Measurements from ENCODE around the gene CDK5R1.
A peak's percentile ranks its signal among the peaks of the same experiment; 100 is the strongest.
"Not testable (repeated sequence)": the region's sequence is repeated elsewhere in the genome, so short reads cannot be mapped to it uniquely, and the experiment has no call there.

CDK5R1 gene

GRCh38 chr17:32516940-32517701 lies 30.3 kb downstream of the CDK5R1 start:
- WGBS, 2 experiments (ENCODE audit: insufficient coverage in 2 of 2) = 73 to 83% methylated on average over 10 to 12 of the region's 12 CpGs
- Histone ChIP-seq H3K36me3 (ENCODE audit: control insufficient read depth, insufficient read depth, low read length) (no peaks in the 10 kb centered on the region), H3K4me3 (ENCODE audit: extremely low read depth, insufficient read depth, low read length, poor library complexity, severe bottlenecking) (no peak overlapping the region), H3K27ac (ENCODE audit: low read depth, low read length, severe bottlenecking) (peak overlapping the region; percentile 42), H3K4me1 (ENCODE audit: control insufficient read depth, insufficient read depth, low read length, poor library complexity, severe bottlenecking) (peaks cover 38% of the 10 kb centered on the region), H3K9me3 (ENCODE audit: control insufficient read depth, low read length) (no peaks in the 10 kb centered on the region)

GRCh38 chr17:32517982-32518381 lies 31.2 kb downstream of the CDK5R1 start:
- no peak overlapping the region for H3K4me3 ChIP-seq (ENCODE audit: extremely low read depth, insufficient read depth, low read length, poor library complexity, severe bottlenecking)
- H3K36me3 ChIP-seq (ENCODE audit: control insufficient read depth, insufficient read depth, low read length) = no peaks in the 10 kb centered on the region
- 95 to 96% methylated on average over 3 to 4 of the region's 7 CpGs for WGBS, 2 experiments (ENCODE audit: insufficient coverage in 2 of 2)
- H3K9me3 ChIP-seq (ENCODE audit: control insufficient read depth, low read length) = no peaks in the 10 kb centered on the region
- no peak overlapping the region for H3K27ac ChIP-seq (ENCODE audit: low read depth, low read length, severe bottlenecking)
- peaks cover 38% of the 10 kb centered on the region for H3K4me1 ChIP-seq (ENCODE audit: control insufficient read depth, insufficient read depth, low read length, poor library complexity, severe bottlenecking)

- peak overlapping the region; percentile 95 for H3K27ac ChIP-seq (ENCODE audit: low read depth, low read length, severe bottlenecking)
- WGBS, 2 experiments (ENCODE audit: insufficient coverage in 2 of 2) = 18 to 26% methylated on average over 15 to 21 of the region's 31 CpGs
- no peaks in the 10 kb centered on the region for H3K9me3 ChIP-seq (ENCODE audit: control insufficient read depth, low read length)
- peaks cover 41% of the 10 kb centered on the region for H3K4me1 ChIP-seq (ENCODE audit: control insufficient read depth, insufficient read depth, low read length, poor library complexity, severe bottlenecking)
- peak overlapping the region; percentile 34 for H3K4me3 ChIP-seq (ENCODE audit: extremely low read depth, insufficient read depth, low read length, poor library complexity, severe bottlenecking)
- H3K36me3 ChIP-seq (ENCODE audit: control insufficient read depth, insufficient read depth, low read length) = no peaks in the 10 kb centered on the region
These were observed 31.9 kb downstream of the CDK5R1 start for GRCh38 chr17:32518646-32519227.

GRCh38 chr17:32519228-32520103 lies 32.7 kb downstream of the CDK5R1 start:
- Histone ChIP-seq H3K4me3 (ENCODE audit: extremely low read depth, insufficient read depth, low read length, poor library complexity, severe bottlenecking) (peak overlapping the region; percentile 34), H3K9me3 (ENCODE audit: control insufficient read depth, low read length) (no peaks in the 10 kb centered on the region), H3K36me3 (ENCODE audit: control insufficient read depth, insufficient read depth, low read length) (no peaks in the 10 kb centered on the region), H3K4me1 (ENCODE audit: control insufficient read depth, insufficient read depth, low read length, poor library complexity, severe bottlenecking) (peaks cover 46% of the 10 kb centered on the region), H3K27ac (ENCODE audit: low read depth, low read length, severe bottlenecking) (peak overlapping the region; percentile 95)
- 2 to 3% methylated on average over 34 to 56 of the region's 61 CpGs for WGBS, 2 experiments (ENCODE audit: insufficient coverage in 2 of 2)

- 36 to 42% methylated on average over 16 to 17 of the region's 17 CpGs for WGBS, 2 experiments (ENCODE audit: insufficient coverage in 2 of 2)
- Histone ChIP-seq H3K36me3 (ENCODE audit: control insufficient read depth, insufficient read depth, low read length) (no peaks in the 10 kb centered on the region), H3K4me3 (ENCODE audit: extremely low read depth, insufficient read depth, low read length, poor library complexity, severe bottlenecking) (peak overlapping the region; percentile 34), H3K27ac (ENCODE audit: low read depth, low read length, severe bottlenecking) (peak overlapping the region; percentile 95), H3K4me1 (ENCODE audit: control insufficient read depth, insufficient read depth, low read length, poor library complexity, severe bottlenecking) (peaks cover 43% of the 10 kb centered on the region), H3K9me3 (ENCODE audit: control insufficient read depth, low read length) (no peaks in the 10 kb centered on the region)
These were observed 33.4 kb downstream of the CDK5R1 start for GRCh38 chr17:32520104-32520701.

GRCh38 chr17:32520737-32521404 lies 34.1 kb downstream of the CDK5R1 start:
- Histone ChIP-seq H3K27ac (ENCODE audit: low read depth, low read length, severe bottlenecking) (peak overlapping the region; percentile 95), H3K36me3 (ENCODE audit: control insufficient read depth, insufficient read depth, low read length) (no peaks in the 10 kb centered on the region), H3K9me3 (ENCODE audit: control insufficient read depth, low read length) (no peaks in the 10 kb centered on the region), H3K4me1 (ENCODE audit: control insufficient read depth, insufficient read depth, low read length, poor library complexity, severe bottlenecking) (peaks cover 44% of the 10 kb centered on the region), H3K4me3 (ENCODE audit: extremely low read depth, insufficient read depth, low read length, poor library complexity, severe bottlenecking) (no peak overlapping the region)
- WGBS, 2 experiments (ENCODE audit: insufficient coverage in 2 of 2) = 73 to 80% methylated on average over 2 to 4 of the region's 9 CpGs

- peaks cover 37% of the 10 kb centered on the region for H3K4me1 ChIP-seq (ENCODE audit: control insufficient read depth, insufficient read depth, low read length, poor library complexity, severe bottlenecking)
- no peaks in the 10 kb centered on the region for H3K9me3 ChIP-seq (ENCODE audit: control insufficient read depth, low read length)
- no peak overlapping the region for H3K27ac ChIP-seq (ENCODE audit: low read depth, low read length, severe bottlenecking)
- H3K36me3 ChIP-seq (ENCODE audit: control insufficient read depth, insufficient read depth, low read length) = no peaks in the 10 kb centered on the region
- no peak overlapping the region for H3K4me3 ChIP-seq (ENCODE audit: extremely low read depth, insufficient read depth, low read length, poor library complexity, severe bottlenecking)
- WGBS, 2 experiments (ENCODE audit: insufficient coverage in 2 of 2) = 81 to 88% methylated on average over 7 to 8 of the region's 11 CpGs
These were observed 36.4 kb downstream of the CDK5R1 start for GRCh38 chr17:32523017-32523680.

- H3K4me1 ChIP-seq (ENCODE audit: control insufficient read depth, insufficient read depth, low read length, poor library complexity, severe bottlenecking) = peaks cover 33% of the 10 kb centered on the region
- H3K4me3 ChIP-seq (ENCODE audit: extremely low read depth, insufficient read depth, low read length, poor library complexity, severe bottlenecking) = no peak overlapping the region
- H3K36me3 ChIP-seq (ENCODE audit: control insufficient read depth, insufficient read depth, low read length) = no peaks in the 10 kb centered on the region
- no peaks in the 10 kb centered on the region for H3K9me3 ChIP-seq (ENCODE audit: control insufficient read depth, low read length)
- WGBS, 2 experiments (ENCODE audit: insufficient coverage in 2 of 2) = 88 to 90% methylated on average over 8 of the region's 12 CpGs
- no peak overlapping the region for H3K27ac ChIP-seq (ENCODE audit: low read depth, low read length, severe bottlenecking)
These were observed 37.2 kb downstream of the CDK5R1 start for GRCh38 chr17:32523827-32524552.

- H3K36me3 ChIP-seq (ENCODE audit: control insufficient read depth, insufficient read depth, low read length); H3K4me3 ChIP-seq (ENCODE audit: extremely low read depth, insufficient read depth, low read length, poor library complexity, severe bottlenecking); H3K27ac ChIP-seq (ENCODE audit: low read depth, low read length, severe bottlenecking); H3K9me3 ChIP-seq (ENCODE audit: control insufficient read depth, low read length): not testable (repeated sequence)
- peaks cover 30% of the 10 kb centered on the region for H3K4me1 ChIP-seq (ENCODE audit: control insufficient read depth, insufficient read depth, low read length, poor library complexity, severe bottlenecking)
- WGBS, 2 experiments (ENCODE audit: insufficient coverage in 2 of 2) = 85 to 90% methylated on average over 2 of the region's 6 CpGs
These were observed 37.7 kb downstream of the CDK5R1 start for GRCh38 chr17:32524553-32524880.

Data from mesodermal cell (in vitro differentiated cells).